AG09319 (cell line): ENCODE results near the gene CAPS.
"Not testable (repeated sequence)": the region's sequence is repeated elsewhere in the genome, so short reads cannot be mapped to it uniquely, and the experiment has no call there.

Source experiments
- DNase-seq: peaks from one replicate; pipeline ENCODE4 v3.0.0-alpha.2; 2010; ENCODE audit warnings: low read depth; ENCODE audit errors: extremely low read depth
- TF ChIP-seq, protein P1 (sequence below): IDR thresholded peaks from 2 replicates; pipeline ENCODE4 v1.5.1; 2011; ENCODE audit warnings: low read depth, mild to moderate bottlenecking, inconsistent platforms, low read length, moderate library complexity

Gene CAPS

DNA sequence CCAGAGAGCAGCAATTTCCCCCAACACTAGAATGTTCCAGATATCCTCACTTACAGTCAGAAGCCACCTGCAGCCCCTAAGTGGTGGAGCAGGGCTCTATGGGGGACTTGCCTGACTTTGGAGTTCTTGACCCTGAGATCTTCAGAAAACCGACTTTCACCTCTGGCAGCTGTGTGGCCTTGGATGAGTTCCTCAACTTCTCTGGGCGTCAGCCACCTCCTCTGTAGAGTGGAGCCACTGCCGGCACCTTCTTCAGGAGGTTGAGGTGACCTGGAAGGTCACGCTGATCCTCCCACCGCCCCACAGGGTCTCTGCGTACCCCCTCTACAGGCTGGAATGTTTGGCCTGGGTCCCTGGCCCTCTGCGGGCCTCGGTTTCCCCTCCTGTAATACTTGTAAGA, 36.6 kb upstream of the CAPS start:
- DNase-seq = no peak
- TF ChIP-seq, protein P1, sequence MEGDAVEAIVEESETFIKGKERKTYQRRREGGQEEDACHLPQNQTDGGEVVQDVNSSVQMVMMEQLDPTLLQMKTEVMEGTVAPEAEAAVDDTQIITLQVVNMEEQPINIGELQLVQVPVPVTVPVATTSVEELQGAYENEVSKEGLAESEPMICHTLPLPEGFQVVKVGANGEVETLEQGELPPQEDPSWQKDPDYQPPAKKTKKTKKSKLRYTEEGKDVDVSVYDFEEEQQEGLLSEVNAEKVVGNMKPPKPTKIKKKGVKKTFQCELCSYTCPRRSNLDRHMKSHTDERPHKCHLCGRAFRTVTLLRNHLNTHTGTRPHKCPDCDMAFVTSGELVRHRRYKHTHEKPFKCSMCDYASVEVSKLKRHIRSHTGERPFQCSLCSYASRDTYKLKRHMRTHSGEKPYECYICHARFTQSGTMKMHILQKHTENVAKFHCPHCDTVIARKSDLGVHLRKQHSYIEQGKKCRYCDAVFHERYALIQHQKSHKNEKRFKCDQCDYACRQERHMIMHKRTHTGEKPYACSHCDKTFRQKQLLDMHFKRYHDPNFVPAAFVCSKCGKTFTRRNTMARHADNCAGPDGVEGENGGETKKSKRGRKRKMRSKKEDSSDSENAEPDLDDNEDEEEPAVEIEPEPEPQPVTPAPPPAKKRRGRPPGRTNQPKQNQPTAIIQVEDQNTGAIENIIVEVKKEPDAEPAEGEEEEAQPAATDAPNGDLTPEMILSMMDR = no peak

DNA sequence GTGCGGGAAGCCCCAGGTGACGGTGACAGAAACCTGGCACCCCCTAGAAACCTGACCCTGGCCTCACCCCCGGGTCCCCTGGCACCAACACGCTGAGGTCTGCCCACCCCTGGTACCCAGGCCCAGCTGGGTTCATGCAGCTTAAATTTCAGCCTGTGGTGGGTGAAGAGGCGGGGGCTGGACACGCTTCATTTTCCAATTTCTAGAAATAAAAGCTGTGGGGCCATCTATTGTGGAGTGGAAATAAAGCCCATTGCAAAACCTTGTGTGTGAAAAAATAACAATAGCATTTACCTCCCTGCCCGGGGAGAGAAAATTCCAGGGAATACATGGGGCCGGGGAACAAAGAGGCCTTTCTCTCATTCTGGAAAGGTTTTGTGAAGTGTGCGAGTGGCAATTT, 36.2 kb upstream of the CAPS start:
- no peak for DNase-seq
- TF ChIP-seq, protein P1 = no peak

DNA sequence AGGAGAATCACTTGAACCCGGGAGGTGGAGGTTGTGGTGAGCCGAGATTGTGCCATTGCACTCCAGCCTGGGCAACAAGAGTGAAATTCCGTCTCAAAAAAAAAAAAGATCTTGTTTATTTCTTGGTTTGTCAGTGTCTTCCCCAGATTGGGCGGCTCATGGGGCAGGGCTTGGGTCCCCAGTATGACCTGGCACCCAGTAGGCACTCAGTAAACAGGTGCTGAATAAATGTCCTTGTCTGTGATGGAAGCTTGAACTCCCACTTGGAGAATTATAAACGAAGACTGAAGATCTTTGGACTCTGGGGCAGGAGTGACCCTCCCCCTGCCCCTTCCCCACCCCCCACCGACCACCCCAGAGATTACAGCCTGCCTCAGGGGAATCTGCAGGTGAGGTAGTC, 33.9 kb upstream of the CAPS start:
- TF ChIP-seq, protein P1 = no peak
- no peak for DNase-seq

DNA sequence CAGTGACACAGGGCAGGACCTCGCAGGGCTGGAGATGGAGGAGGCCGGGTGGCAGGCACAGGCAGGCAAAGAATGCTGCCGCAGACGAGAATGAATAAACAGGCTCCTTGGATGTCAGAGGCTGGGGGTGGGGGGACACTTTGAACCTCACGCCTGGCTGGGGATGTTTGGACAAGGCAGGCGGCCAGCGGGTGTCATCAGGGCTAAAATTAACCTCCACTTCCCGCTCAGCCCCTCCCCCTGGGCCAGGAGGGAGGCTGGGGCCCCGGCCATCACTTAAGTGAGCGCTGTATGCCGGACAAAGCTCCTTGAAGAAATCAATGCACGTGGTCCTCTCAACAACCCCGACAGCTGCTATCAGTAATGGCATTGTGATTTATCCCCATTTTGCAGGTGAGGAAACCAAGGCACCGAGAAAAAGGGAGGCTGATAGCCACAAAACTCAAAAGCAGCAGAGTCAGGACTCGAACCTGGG, 33.4 kb upstream of the CAPS start:
- no peak for DNase-seq

DNA sequence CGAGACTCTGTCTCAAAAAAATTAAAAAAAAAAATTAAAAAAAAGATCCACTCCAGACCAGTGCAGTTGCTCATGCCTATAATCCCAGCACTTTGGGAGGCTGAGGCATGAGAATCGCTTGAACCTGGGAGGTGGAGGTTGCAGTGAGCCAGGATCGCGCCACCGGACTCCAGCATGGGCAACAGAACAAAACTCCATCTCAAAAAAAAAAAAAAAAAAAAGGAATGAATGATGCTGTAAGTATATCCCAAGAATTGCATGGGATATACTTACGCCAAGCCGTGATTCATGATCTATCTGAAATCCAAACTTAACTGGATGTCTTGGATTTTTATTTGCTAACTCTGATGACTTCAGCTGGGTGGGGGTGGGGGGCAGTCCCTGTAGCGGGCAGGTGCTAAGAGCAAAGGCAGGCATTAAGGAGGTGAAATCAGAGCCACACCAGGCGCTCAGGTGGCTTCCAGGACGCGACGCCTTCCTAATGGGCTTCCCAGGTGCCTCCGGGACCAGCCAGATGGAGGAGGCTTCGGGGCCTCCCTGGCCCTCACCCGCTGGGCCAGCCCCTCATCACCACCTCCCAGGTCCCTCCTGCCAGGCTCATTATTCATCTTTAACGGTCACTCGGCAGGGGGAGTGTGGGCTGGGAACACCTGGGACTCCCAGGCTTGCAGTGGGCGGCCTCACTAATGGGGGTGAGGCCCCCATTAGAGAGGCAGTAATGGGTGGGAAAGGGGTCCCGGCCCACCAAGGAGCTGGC, 32.3 kb upstream of the CAPS start:
- DNase-seq = no peak

More for the DNA sequence above, 33.4 kb upstream of the CAPS start:
- TF ChIP-seq, protein P1 = no peak

DNA sequence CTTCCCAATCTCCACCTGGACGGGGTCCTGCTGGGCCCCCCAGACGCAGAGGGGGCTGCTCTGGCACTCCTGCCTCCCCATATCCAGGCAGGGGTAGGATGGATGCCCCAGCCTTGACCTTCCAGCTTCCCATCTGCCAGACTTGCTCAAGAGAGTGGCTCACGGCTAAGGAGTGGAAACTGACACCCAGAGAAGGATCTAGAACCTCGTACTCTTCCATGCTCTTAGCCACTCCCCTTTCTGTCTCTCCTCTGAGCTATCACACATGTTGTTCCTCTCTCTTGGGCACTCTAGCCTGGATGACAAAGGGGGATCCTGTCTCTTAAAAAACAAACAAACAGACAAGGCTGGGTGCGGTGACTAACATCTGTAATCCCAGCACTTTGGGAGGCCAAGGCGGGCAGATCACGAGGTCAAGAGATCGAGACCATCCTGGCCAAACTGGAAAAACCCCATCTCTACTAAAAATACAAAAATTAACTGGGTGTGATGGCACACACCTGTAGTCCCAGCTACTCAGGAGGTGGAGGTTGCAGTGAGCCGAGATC, 31.6 kb upstream of the CAPS start:
- DNase-seq = no peak
- TF ChIP-seq, protein P1 = no peak

More for the DNA sequence above, 32.3 kb upstream of the CAPS start:
- TF ChIP-seq, protein P1 = no peak

DNA sequence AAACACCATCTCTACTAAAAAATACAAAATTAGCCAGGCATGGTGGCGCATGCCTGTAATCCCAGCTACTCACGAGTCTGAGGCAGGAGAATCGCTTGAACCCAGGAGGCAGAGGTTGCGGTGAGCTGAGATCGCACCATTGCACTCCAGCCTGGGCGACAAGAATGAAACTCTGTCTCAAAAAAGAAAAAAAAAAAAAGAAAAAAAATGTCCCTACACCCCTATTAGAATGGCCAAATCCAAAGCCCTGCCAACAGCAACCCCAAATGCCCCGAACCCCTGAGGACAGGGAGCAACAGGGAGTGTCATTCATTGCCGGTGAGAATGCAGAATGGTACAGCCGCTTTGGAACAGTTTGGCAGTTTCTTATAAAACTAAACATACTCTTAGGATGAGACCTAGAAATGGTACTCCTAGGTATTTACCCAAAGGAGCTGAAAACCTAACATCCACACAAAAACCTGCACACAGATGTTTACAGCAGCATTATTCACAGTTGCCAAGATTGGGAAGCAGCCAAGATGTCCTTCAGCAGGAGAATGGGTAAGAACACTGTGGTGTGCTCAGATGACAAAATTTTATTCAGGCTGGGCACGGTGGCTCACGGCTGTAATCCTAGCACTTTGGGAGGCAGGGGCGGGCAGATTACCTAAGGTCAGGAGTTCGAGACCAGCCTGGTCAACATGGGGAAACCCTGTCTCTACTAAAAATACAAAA, 30.7 kb upstream of the CAPS start:
- DNase-seq = not testable (repeated sequence)

DNA sequence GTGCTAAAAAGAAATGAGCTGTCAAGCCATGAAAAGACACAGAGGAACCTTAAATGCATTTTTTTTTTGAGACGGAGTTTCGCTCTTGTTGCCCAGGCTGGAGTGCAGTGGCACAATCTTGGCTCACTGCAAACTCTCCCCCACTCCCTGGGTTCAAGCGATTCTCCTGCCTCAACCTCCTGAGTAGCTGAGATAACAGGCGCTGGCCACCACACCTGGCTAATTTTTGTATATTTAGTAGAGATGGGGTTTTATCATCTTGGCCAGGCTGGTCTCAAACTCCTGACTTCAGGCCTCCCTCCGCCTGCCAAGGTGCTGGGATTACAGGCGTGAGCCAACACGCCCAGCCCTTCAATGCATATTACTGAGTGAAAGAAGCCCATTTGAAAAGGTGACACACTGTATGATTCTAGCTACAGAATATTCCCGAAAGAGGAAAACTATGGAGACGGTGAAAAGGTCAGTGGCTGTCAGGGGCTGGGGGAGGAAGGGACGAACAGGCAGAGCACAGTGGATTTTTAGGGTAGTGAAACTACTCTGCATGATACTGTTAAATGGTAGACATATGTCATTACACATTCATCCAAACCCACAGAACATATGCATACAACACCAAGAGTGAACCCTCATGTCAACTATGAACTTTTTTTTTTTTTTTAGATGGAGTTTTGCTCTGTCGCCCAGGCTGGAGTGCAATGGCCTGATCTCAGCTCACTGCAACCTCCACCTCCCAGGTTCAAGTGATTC, 29.8 kb upstream of the CAPS start:
- DNase-seq = not testable (repeated sequence)
